IMR-90 (cell line): Measurements from ENCODE around the gene CP. TPM values are rescaled to one million over a fixed set of nuclear protein-coding genes. Genes with fewer than 3 reads are reported as not detected.

ENCODE experiments used
- ATAC-seq: fragments of 200-7000 bp; cut with Tn5 transposase; 2 replicates; pipeline ENCODE4 v1.9.1; 2020; ENCODE audit warnings: low read depth, mild to moderate bottlenecking, moderate library complexity
- BruUV-seq: library from RNA; stranded (reverse); fragments of 400-500 nt; replicated peaks from 2 replicates; lab custom pipeline; 2021; lab: Mats Ljungman, UMichigan
- CTCF ChIA-PET: fragments of 300-600 bp; formaldehyde crosslinking; extraction: SDS; loops from one replicate; lab custom pipeline; 2021; ENCODE audit warnings: antibody characterized with exemption; lab: Yijun Ruan, JAX
- POLR2A ChIA-PET: fragments of 300-600 bp; sonication (Branson Sonifier 250); formaldehyde crosslinking; loops from one replicate; lab custom pipeline; 2022; ENCODE audit warnings: antibody characterized with exemption; ENCODE audit not compliant: unreplicated experiment; lab: Charles Lee
- DNase-seq: peaks from one replicate; pipeline ENCODE4 v3.0.0; 2013
- H2AFZ ChIP-seq: replicated peaks from 2 replicates; pipeline ENCODE3; 2013; ENCODE audit warnings: low read length, mild to moderate bottlenecking; ENCODE audit not compliant: poor library complexity
- H2AK5ac ChIP-seq: 2 replicates; pipeline ENCODE4 v1.6.1; 2013; ENCODE audit warnings: low read depth, low read length, inconsistent platforms
- H2AK9ac ChIP-seq: replicated peaks from 2 replicates; pipeline ENCODE3; 2013; ENCODE audit warnings: mild to moderate bottlenecking, low read depth, low read length, moderate library complexity; ENCODE audit not compliant: poor library complexity
- H2BK120ac ChIP-seq: 2 replicates; pipeline ENCODE4 v1.6.1; 2013; ENCODE audit warnings: low read depth, low read length, inconsistent platforms
- H2BK15ac ChIP-seq: 3 replicates; pipeline ENCODE4 v1.6.1; 2013; ENCODE audit warnings: low read depth, low read length, inconsistent platforms
- H2BK20ac ChIP-seq: 2 replicates; pipeline ENCODE4 v1.6.1; 2013; ENCODE audit warnings: low read depth, mild to moderate bottlenecking, inconsistent platforms, low read length, moderate library complexity
- H2BK5ac ChIP-seq: 2 replicates; pipeline ENCODE4 v1.6.1; 2013; ENCODE audit warnings: mild to moderate bottlenecking, low read depth, low read length, inconsistent platforms; ENCODE audit not compliant: poor library complexity, severe bottlenecking
- H3K14ac ChIP-seq: replicated peaks from 2 replicates; pipeline ENCODE4 v1.6.1; 2013; ENCODE audit warnings: low read depth, low read length, inconsistent platforms
- H3K18ac ChIP-seq: 2 replicates; pipeline ENCODE4 v1.6.1; 2013; ENCODE audit warnings: low read depth, low read length, control low read depth
- H3K23ac ChIP-seq: 2 replicates; pipeline ENCODE4 v1.6.1; 2013; ENCODE audit warnings: low read depth, low read length, inconsistent platforms
- H3K27ac ChIP-seq: 2 replicates; pipeline ENCODE4 v1.5.1; 2013; ENCODE audit warnings: mild to moderate bottlenecking, control low read depth, low read length; ENCODE audit not compliant: insufficient read depth
- H3K27me3 ChIP-seq: 2 replicates; pipeline ENCODE4 v1.6.1; 2013; ENCODE audit warnings: low read length; ENCODE audit not compliant: control insufficient read depth, insufficient read depth
- H3K36me3 ChIP-seq: 2 replicates; pipeline ENCODE4 v1.6.1; 2013; ENCODE audit warnings: low read length, mixed read lengths; ENCODE audit not compliant: control insufficient read depth, insufficient read depth
- H3K4ac ChIP-seq: 2 replicates; pipeline ENCODE4 v1.6.1; 2013; ENCODE audit warnings: low read depth, low read length, inconsistent platforms
- H3K4me1 ChIP-seq: 2 replicates; pipeline ENCODE4 v1.6.1; 2013; ENCODE audit warnings: low read length, mixed read lengths; ENCODE audit not compliant: control insufficient read depth, insufficient read depth
- H3K4me2 ChIP-seq: 2 replicates; pipeline ENCODE4 v1.6.1; 2013; ENCODE audit warnings: low read depth, mild to moderate bottlenecking, control low read depth, low read length, moderate library complexity
- H3K4me3 ChIP-seq: 2 replicates; pipeline ENCODE4 v1.5.1; 2013; ENCODE audit warnings: low read depth, mild to moderate bottlenecking, control low read depth, low read length, moderate library complexity; ENCODE audit not compliant: insufficient read depth
- H3K56ac ChIP-seq: 2 replicates; pipeline ENCODE4 v1.6.1; 2013; ENCODE audit warnings: low read length, inconsistent platforms; ENCODE audit not compliant: insufficient read depth; ENCODE audit errors: extremely low read depth
- H3K79me1 ChIP-seq, 2 experiments: 2 replicates each; pipeline ENCODE4 v1.6.1; 2013; ENCODE audit warnings: low read length in 2 of 2, inconsistent platforms in 1 of 2, low read depth in 1 of 2
- H3K9ac ChIP-seq: 2 replicates; pipeline ENCODE4 v1.6.1; 2013; ENCODE audit warnings: low read depth, low read length, control low read depth
- H3K9me1 ChIP-seq: 2 replicates; pipeline ENCODE4 v1.6.1; 2013; ENCODE audit warnings: low read length, inconsistent platforms; ENCODE audit not compliant: insufficient read depth
- H3K9me3 ChIP-seq: 2 replicates; pipeline ENCODE4 v1.6.1; 2013; ENCODE audit warnings: low read length; ENCODE audit not compliant: control insufficient read depth, insufficient read depth
- H4K20me1 ChIP-seq: 2 replicates; pipeline ENCODE4 v1.6.1; 2013; ENCODE audit warnings: low read length, inconsistent platforms; ENCODE audit not compliant: insufficient read depth
- H4K5ac ChIP-seq: 2 replicates; pipeline ENCODE4 v1.6.1; 2013; ENCODE audit warnings: mild to moderate bottlenecking, low read depth, low read length, control low read depth
- H4K8ac ChIP-seq, 2 experiments: 2 replicates each; pipeline ENCODE4 v1.6.1; 2013; ENCODE audit warnings: low read depth in 2 of 2, low read length in 2 of 2, control low read depth in 1 of 2, inconsistent platforms in 1 of 2
- H4K91ac ChIP-seq: 2 replicates; pipeline ENCODE4 v1.6.1; 2013; ENCODE audit warnings: low read depth, low read length, inconsistent platforms; ENCODE audit not compliant: insufficient read depth
- BHLHE40 ChIP-seq: fragments of 150-350 bp; IDR thresholded peaks from 2 replicates; pipeline ENCODE4 v1.6.1; 2016; ENCODE audit warnings: mild to moderate bottlenecking, low read depth, low read length
- CEBPB ChIP-seq: IDR thresholded peaks from 2 replicates; pipeline ENCODE4 v1.6.1; 2012; ENCODE audit warnings: low read depth, low read length, improper control_type of control experiment
- CHD1 ChIP-seq: IDR thresholded peaks from 2 replicates; pipeline ENCODE4 v1.6.1; 2012; ENCODE audit warnings: low read depth, low read length, improper control_type of control experiment
- FOS ChIP-seq: fragments of 150-350 bp; IDR thresholded peaks from 2 replicates; pipeline ENCODE4 v1.6.1; 2016; ENCODE audit warnings: low read depth, low read length
- MAFK ChIP-seq: IDR thresholded peaks from 2 replicates; pipeline ENCODE4 v1.6.1; 2012; ENCODE audit warnings: low read depth, low read length, improper control_type of control experiment
- MAZ ChIP-seq: IDR thresholded peaks from 2 replicates; pipeline ENCODE4 v1.6.1; 2012; ENCODE audit warnings: low read depth, mild to moderate bottlenecking, low read length, improper control_type of control experiment, moderate library complexity, borderline replicate concordance
- MXI1 ChIP-seq: IDR thresholded peaks from 2 replicates; pipeline ENCODE4 v1.6.1; 2012; ENCODE audit warnings: low read depth, mild to moderate bottlenecking, low read length, moderate library complexity, borderline replicate concordance
- NFE2L2 ChIP-seq: fragments of 150-350 bp; IDR thresholded peaks from 2 replicates; pipeline ENCODE4 v1.6.1; 2016; ENCODE audit warnings: low read depth, mild to moderate bottlenecking, low read length
- POLR2A ChIP-seq: IDR thresholded peaks from 2 replicates; pipeline ENCODE4 v1.6.1; 2012; ENCODE audit warnings: mild to moderate bottlenecking, low read depth, low read length
- RAD21 ChIP-seq: IDR thresholded peaks from 2 replicates; pipeline ENCODE4 v1.6.1; 2012; ENCODE audit warnings: low read length, improper control_type of control experiment
- RCOR1 ChIP-seq: IDR thresholded peaks from 2 replicates; pipeline ENCODE4 v1.6.1; 2012; ENCODE audit warnings: mild to moderate bottlenecking, low read length, improper control_type of control experiment; ENCODE audit not compliant: insufficient replicate concordance
- RFX5 ChIP-seq: IDR thresholded peaks from 2 replicates; pipeline ENCODE4 v1.8.0; 2012; ENCODE audit warnings: low read depth, mild to moderate bottlenecking, low read length, moderate library complexity
- whole genome bisulfite sequencing, 2 experiments: methylation state at CpG; one replicate each; pipeline versions ENCODE4 v1.1.5 to v1.1.7; 2013; ENCODE audit warnings: missing lambda C conversion rate in 2 of 2; ENCODE audit not compliant: insufficient read length in 1 of 2; ENCODE audit errors: extremely low coverage in 2 of 2; 5-methylcytosine and 5-hydroxymethylcytosine counted together
- dilution Hi-C: fragments of 300-500 bp; cut with HindIII; formaldehyde crosslinking; loops from one replicate; pipeline ENCODE4 v1.14.3; 2018; ENCODE audit warnings: low sequenced_read_pairs; ENCODE audit not compliant: unreplicated experiment
- in situ Hi-C: fragments of 300-500 bp; cut with MboI; formaldehyde crosslinking; loops from 3 replicates; pipeline ENCODE4 v1.14.3; 2019; ENCODE audit warnings: low sequenced_read_pairs, inconsistent platforms, mixed read lengths
- intact Hi-C: fragments of 100-400 bp; cut with micrococcal nuclease; formaldehyde crosslinking; loops from 2 replicates; pipeline ENCODE4 v1.10.0; 2022
- polyA plus RNA-seq, 3 experiments: library from polyadenylated mRNA; depleted of rRNA; stranded (reverse); fragments of >200 nt; gene quantifications; 2 replicates each; pipeline ENCODE4 v1.2.3, GENCODE V29; 2012; ENCODE audit warnings: low replicate concordance in 1 of 3
- total RNA-seq: library from RNA; depleted of rRNA; stranded (reverse); fragments of >200 nt; gene quantifications from 2 replicates; pipeline ENCODE4 v1.2.3, GENCODE V29; 2012
- TF ChIP-seq, protein P1 (sequence below): fragments of 150-350 bp; IDR thresholded peaks from 2 replicates; pipeline ENCODE4 v1.6.1; 2016; ENCODE audit warnings: low read depth, mild to moderate bottlenecking, low read length, moderate library complexity, borderline replicate concordance
- TF ChIP-seq, protein P2 (sequence below): conservative IDR thresholded peaks from 2 replicates; pipeline ENCODE4 v1.5.1; 2012; ENCODE audit warnings: mild to moderate bottlenecking, low read depth, low read length, improper control_type of control experiment

The CP gene
- total and polyA plus RNA-seq, 2 of the 4 experiments (the other 2 are of a cell fraction) = not detected

DNA sequence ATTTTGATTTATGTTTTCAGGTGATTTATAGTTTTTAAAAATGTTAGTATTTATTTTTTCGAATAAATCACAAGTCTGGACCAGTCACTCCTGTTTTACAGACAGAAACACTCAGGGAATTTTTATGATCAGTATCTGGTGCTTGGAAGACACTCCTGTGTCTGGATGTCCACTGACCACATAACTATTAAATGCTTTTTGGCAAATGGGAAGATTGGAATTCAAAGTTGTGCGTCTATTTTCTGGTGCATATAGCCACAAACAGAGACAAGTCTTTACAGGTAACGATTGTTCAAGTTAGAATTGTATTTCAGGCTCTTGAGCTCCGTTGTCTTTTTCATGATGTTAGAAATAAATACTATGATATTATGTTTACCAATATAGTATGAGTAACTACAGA, 12.2 kb downstream of the CP start:
- no CpG with 5 or more reads among the region's 4 CpGs for WGBS, 2 experiments
- ChIA-PET CTCF (no interaction called here), POLR2A (no interaction called here)
- intact Hi-C loops = no loop called here
- in situ Hi-C loops = no loop called here
- Histone ChIP-seq H4K91ac (no peak overlapping the region), H2BK5ac (no peak overlapping the region), H2BK15ac (no peak overlapping the region), H4K20me1 (no peaks in the 10 kb centered on the region), H3K18ac (no peak overlapping the region), H2AK9ac (no peak overlapping the region), H4K8ac (no peak overlapping the region), H3K27ac (no peak overlapping the region), H3K4me1 (no peaks in the 10 kb centered on the region), H3K9me3 (no peaks in the 10 kb centered on the region), H4K5ac (no peak overlapping the region), H3K27me3 (no peaks in the 10 kb centered on the region), H3K9me1 (no peaks in the 10 kb centered on the region), H3K79me1 (no peaks in the 10 kb centered on the region), H3K4me2 (no peak overlapping the region), H3K14ac (no peak overlapping the region), H3K4me3 (no peak overlapping the region), H2BK120ac (no peak overlapping the region), H2AK5ac (no peak overlapping the region), H3K9ac (no peak overlapping the region), H3K56ac (no peak overlapping the region), H3K4ac (no peak overlapping the region), H3K23ac (no peak overlapping the region), H2BK20ac (no peak overlapping the region), H3K36me3 (no peaks in the 10 kb centered on the region), H2AFZ (no peak overlapping the region)
- no TSS peak for BruUV-seq
- dilution Hi-C loops = no loop called here
- DNase-seq (no peak), ATAC-seq (no peak)
- TF ChIP-seq RFX5 (no peak), FOS (no peak), POLR2A (no peak), BHLHE40 (no peak), CHD1 (no peak), MAZ (no peak), NFE2L2 (no peak), RCOR1 (no peak), MXI1 (no peak), MAFK (no peak), RAD21 (no peak), CEBPB (no peak)
- TF ChIP-seq, protein P1, sequence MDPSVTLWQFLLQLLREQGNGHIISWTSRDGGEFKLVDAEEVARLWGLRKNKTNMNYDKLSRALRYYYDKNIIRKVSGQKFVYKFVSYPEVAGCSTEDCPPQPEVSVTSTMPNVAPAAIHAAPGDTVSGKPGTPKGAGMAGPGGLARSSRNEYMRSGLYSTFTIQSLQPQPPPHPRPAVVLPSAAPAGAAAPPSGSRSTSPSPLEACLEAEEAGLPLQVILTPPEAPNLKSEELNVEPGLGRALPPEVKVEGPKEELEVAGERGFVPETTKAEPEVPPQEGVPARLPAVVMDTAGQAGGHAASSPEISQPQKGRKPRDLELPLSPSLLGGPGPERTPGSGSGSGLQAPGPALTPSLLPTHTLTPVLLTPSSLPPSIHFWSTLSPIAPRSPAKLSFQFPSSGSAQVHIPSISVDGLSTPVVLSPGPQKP = no peak
- TF ChIP-seq, protein P2, sequence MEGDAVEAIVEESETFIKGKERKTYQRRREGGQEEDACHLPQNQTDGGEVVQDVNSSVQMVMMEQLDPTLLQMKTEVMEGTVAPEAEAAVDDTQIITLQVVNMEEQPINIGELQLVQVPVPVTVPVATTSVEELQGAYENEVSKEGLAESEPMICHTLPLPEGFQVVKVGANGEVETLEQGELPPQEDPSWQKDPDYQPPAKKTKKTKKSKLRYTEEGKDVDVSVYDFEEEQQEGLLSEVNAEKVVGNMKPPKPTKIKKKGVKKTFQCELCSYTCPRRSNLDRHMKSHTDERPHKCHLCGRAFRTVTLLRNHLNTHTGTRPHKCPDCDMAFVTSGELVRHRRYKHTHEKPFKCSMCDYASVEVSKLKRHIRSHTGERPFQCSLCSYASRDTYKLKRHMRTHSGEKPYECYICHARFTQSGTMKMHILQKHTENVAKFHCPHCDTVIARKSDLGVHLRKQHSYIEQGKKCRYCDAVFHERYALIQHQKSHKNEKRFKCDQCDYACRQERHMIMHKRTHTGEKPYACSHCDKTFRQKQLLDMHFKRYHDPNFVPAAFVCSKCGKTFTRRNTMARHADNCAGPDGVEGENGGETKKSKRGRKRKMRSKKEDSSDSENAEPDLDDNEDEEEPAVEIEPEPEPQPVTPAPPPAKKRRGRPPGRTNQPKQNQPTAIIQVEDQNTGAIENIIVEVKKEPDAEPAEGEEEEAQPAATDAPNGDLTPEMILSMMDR = no peak
